Caco-2 (cell line): Measurements from ENCODE around the gene IMMP2L. TPM values are rescaled to one million over a fixed set of nuclear protein-coding genes. Genes with fewer than 3 reads are reported as not detected.

Experiments
- BruUV-seq: library from RNA; stranded (reverse); fragments of 400-500 nt; replicated peaks from 2 replicates; lab custom pipeline; 2021; lab: Mats Ljungman, UMichigan
- CTCF ChIA-PET: fragments of 300-600 bp; sonication (Branson Sonifier 250); formaldehyde crosslinking; loops from one replicate; lab custom pipeline; 2022; ENCODE audit warnings: antibody characterized with exemption; lab: Charles Lee
- POLR2A ChIA-PET: fragments of 300-600 bp; sonication (Branson Sonifier 250); formaldehyde crosslinking; loops from one replicate; lab custom pipeline; 2022; ENCODE audit warnings: antibody characterized with exemption; lab: Charles Lee
- DNase-seq, 2 experiments: peaks; one replicate each; pipeline versions ENCODE4 v3.0.0 to v3.0.0-alpha.2; 2020 to 2022
- H3K27me3 ChIP-seq: replicated peaks from 2 replicates; pipeline ENCODE4 v1.6.0; 2011; ENCODE audit warnings: low read length; ENCODE audit not compliant: control insufficient read depth, insufficient read depth
- H3K36me3 ChIP-seq: 2 replicates; pipeline ENCODE4 v1.5.1; 2011; ENCODE audit warnings: low read length; ENCODE audit not compliant: control insufficient read depth, insufficient read depth
- H3K4me1 ChIP-seq: fragments of 250-450 bp; sonication (Bioruptor Pico); 2 replicates; pipeline ENCODE4 v1.5.1; 2020; ENCODE audit warnings: mild to moderate bottlenecking
- H3K4me3 ChIP-seq: 2 replicates; pipeline ENCODE4 v1.5.1; 2011; ENCODE audit warnings: low read depth, mild to moderate bottlenecking, control low read depth, low read length
- H3K9me3 ChIP-seq: fragments of 250-450 bp; sonication (Bioruptor Pico); 2 replicates; pipeline ENCODE4 v1.5.1; 2020; ENCODE audit warnings: mild to moderate bottlenecking, moderate library complexity
- H3K27ac Mint-ChIP-seq: one replicate; pipeline ENCODE4 v1.8.0; 2022; ENCODE audit warnings: mixed read lengths; ENCODE audit not compliant: unreplicated experiment
- H3K27me3 Mint-ChIP-seq: one replicate; pipeline ENCODE4 v1.8.0; 2022; ENCODE audit warnings: mixed read lengths; ENCODE audit not compliant: insufficient read depth, unreplicated experiment
- H3K36me3 Mint-ChIP-seq: one replicate; pipeline ENCODE4 v1.8.0; 2022; ENCODE audit warnings: mild to moderate bottlenecking, mixed read lengths; ENCODE audit not compliant: insufficient read depth, unreplicated experiment
- H3K4me1 Mint-ChIP-seq: one replicate; pipeline ENCODE4 v1.8.0; 2022; ENCODE audit warnings: low read depth, mixed read lengths; ENCODE audit not compliant: unreplicated experiment
- H3K4me3 Mint-ChIP-seq: one replicate; pipeline ENCODE4 v1.8.0; 2022; ENCODE audit warnings: mild to moderate bottlenecking, moderate library complexity, mixed read lengths; ENCODE audit not compliant: unreplicated experiment
- H3K9me3 Mint-ChIP-seq: one replicate; pipeline ENCODE4 v1.8.0; 2022; ENCODE audit warnings: mixed read lengths; ENCODE audit not compliant: unreplicated experiment
- CTCF ChIP-seq, 2 experiments: fragments of 200-600 bp in 1 of 2; IDR thresholded peaks; 1 replicate in 1 of 2; 2 replicates in 1 of 2; pipeline versions ENCODE4 v1.5.1 to v1.8.0; 2011 to 2022; ENCODE audit warnings: antibody characterized with exemption in 1 of 2, control low read depth in 1 of 2, inconsistent platforms in 1 of 2, low read depth in 1 of 2, low read length in 1 of 2, mild to moderate bottlenecking in 1 of 2, moderate library complexity in 1 of 2; ENCODE audit not compliant: insufficient read depth in 1 of 2, severe bottlenecking in 1 of 2, unreplicated experiment in 1 of 2
- intact Hi-C: fragments of 100-400 bp; cut with micrococcal nuclease; formaldehyde crosslinking; loops from one replicate; pipeline ENCODE4 v1.10.0; 2022; ENCODE audit not compliant: unreplicated experiment
- total RNA-seq: library from RNA; stranded (reverse); gene quantifications from 2 replicates; pipeline ENCODE4 v1.2.3, GENCODE V29; 2022

IMMP2L gene
- total RNA-seq, 1 experiment from 2014 or later: 9.5 TPM

DNA sequence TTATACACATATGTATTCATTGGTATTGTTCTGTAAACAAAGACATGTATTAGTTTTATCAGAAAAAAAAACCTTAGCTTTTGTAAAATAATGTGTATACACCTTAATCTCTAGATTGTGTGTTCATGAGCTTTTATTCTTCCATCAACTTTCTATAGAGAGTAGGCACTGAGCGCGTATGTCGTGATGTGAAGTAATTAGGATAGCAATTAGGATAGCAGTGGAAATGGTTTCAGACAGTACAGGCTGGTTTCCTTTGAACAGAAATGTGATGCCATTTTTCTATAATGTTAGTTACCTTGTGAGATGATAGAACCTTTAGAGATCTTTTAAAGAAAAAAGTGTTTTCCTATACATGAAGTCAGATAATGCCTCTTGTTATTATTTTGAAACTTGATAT is 709.0 kb downstream of the IMMP2L start:
- Histone ChIP-seq H3K4me1 (no peaks in the 10 kb centered on the region), H3K36me3 (no peaks in the 10 kb centered on the region), H3K27me3 (no peaks in the 10 kb centered on the region), H3K4me3 (no peak overlapping the region), H3K9me3 (no peaks in the 10 kb centered on the region)
- POLR2A ChIA-PET: no interaction called here
- CTCF ChIA-PET: no interaction called here
- Mint-ChIP-seq H3K9me3 (no peaks in the 10 kb centered on the region), H3K4me1 (no peaks in the 10 kb centered on the region), H3K36me3 (no peaks in the 10 kb centered on the region), H3K27ac (no peak overlapping the region), H3K27me3 (no peaks in the 10 kb centered on the region), H3K4me3 (no peak overlapping the region)
- no peak for DNase-seq
- TF ChIP-seq CTCF (IDR thresholded peaks at IDR 0.05; ENCODE audit: insufficient read depth in 1 of 2, low read depth in 1 of 2, low read length in 1 of 2, severe bottlenecking in 1 of 2, unreplicated experiment in 1 of 2): no peak
- intact Hi-C loops: no loop called here
- no TSS peak for BruUV-seq

DNA sequence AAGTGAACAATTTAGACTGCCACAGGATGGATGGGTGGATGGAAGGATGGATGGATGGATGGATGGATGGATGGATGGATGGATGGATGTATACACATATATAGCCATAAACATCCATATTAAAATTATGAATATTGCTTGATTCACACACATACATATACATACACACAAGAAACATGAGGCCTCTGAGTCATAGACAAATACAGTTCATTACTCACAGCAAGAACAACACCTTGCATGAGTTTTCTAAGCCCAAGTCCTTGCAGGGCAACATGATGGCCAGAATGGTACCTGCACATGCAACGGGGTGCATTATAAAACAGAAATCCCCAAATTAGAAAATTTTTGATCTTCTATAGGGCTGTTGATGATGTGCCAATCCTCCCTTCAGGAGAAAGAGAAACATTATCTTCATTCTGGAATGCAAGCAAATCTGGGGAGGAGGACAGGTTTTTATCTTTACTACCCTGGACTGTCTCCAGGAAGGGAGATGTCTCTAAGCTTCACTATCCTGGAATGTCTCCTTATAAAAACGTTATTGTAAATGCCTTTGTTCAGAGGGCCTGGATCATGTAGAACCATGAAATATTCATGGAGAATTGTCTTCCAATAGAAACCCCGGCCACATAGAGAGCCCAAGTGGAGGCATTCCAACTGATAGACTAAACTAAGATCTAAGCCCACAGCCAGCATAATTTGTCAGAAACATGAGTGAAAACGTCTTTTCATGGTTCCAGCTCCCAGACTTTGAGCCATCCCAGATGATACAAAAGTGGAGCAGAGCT is 709.9 kb downstream of the IMMP2L start:
- no peak overlapping the region for H3K4me3 ChIP-seq
- ChIA-PET CTCF (no interaction called here), POLR2A (no interaction called here)
- no peaks in the 10 kb centered on the region for H3K4me1 ChIP-seq
- no peaks in the 10 kb centered on the region for H3K36me3 Mint-ChIP-seq
- H3K27ac Mint-ChIP-seq: no peak overlapping the region
- H3K27me3 ChIP-seq: no peaks in the 10 kb centered on the region
- no peak for DNase-seq
- TF ChIP-seq CTCF (IDR thresholded peaks at IDR 0.05; ENCODE audit: insufficient read depth in 1 of 2, low read depth in 1 of 2, low read length in 1 of 2, severe bottlenecking in 1 of 2, unreplicated experiment in 1 of 2): no peak
- intact Hi-C loops: no loop called here
- no peak overlapping the region for H3K4me3 Mint-ChIP-seq
- H3K27me3 Mint-ChIP-seq: no peaks in the 10 kb centered on the region
- H3K9me3 Mint-ChIP-seq: no peaks in the 10 kb centered on the region
- no peaks in the 10 kb centered on the region for H3K9me3 ChIP-seq
- no peaks in the 10 kb centered on the region for H3K36me3 ChIP-seq
- no peaks in the 10 kb centered on the region for H3K4me1 Mint-ChIP-seq
- no TSS peak for BruUV-seq

GRCh38 chr7:110850224-110850623 is 712.1 kb downstream of the IMMP2L start:
- H3K4me3 Mint-ChIP-seq: no peak overlapping the region
- Histone ChIP-seq H3K36me3 (no peaks in the 10 kb centered on the region), H3K4me3 (no peak overlapping the region), H3K27me3 (no peaks in the 10 kb centered on the region), H3K9me3 (no peaks in the 10 kb centered on the region), H3K4me1 (no peaks in the 10 kb centered on the region)
- no peak for TF ChIP-seq CTCF (IDR thresholded peaks at IDR 0.05; ENCODE audit: insufficient read depth in 1 of 2, low read depth in 1 of 2, low read length in 1 of 2, severe bottlenecking in 1 of 2, unreplicated experiment in 1 of 2)
- no peak overlapping the region for H3K27ac Mint-ChIP-seq
- H3K4me1 Mint-ChIP-seq: no peaks in the 10 kb centered on the region
- H3K9me3 Mint-ChIP-seq: no peaks in the 10 kb centered on the region
- no peaks in the 10 kb centered on the region for H3K36me3 Mint-ChIP-seq
- intact Hi-C loops: no loop called here
- ChIA-PET CTCF (no interaction called here), POLR2A (no interaction called here)
- H3K27me3 Mint-ChIP-seq: no peaks in the 10 kb centered on the region
- BruUV-seq: no TSS peak
- no peak for DNase-seq
